SJCRH30 (cell line): ENCODE results near the gene NPY5R. TPM values are rescaled to one million over a fixed set of nuclear protein-coding genes. Genes with fewer than 3 reads are reported as not detected.

Source experiments
- DNase-seq, 2 experiments: peaks; one replicate each; pipeline ENCODE4 v3.0.0-alpha.2; 2015 to 2020
- H3K27ac ChIP-seq: fragments of 250-450 bp; sonication (Bioruptor Pico); 2 replicates; pipeline ENCODE4 v1.5.1; 2020; ENCODE audit warnings: mild to moderate bottlenecking, moderate library complexity
- H3K27me3 ChIP-seq: fragments of 250-450 bp; sonication (Bioruptor Pico); 2 replicates; pipeline ENCODE4 v1.5.1; 2020; ENCODE audit warnings: mild to moderate bottlenecking, moderate library complexity
- H3K36me3 ChIP-seq: fragments of 250-450 bp; sonication (Bioruptor Pico); 2 replicates; pipeline ENCODE4 v1.5.1; 2020; ENCODE audit warnings: mild to moderate bottlenecking, moderate library complexity
- H3K4me1 ChIP-seq: fragments of 250-450 bp; sonication (Bioruptor Pico); 2 replicates; pipeline ENCODE4 v1.5.1; 2020; ENCODE audit warnings: mild to moderate bottlenecking, moderate library complexity
- H3K4me3 ChIP-seq: fragments of 250-450 bp; sonication (Bioruptor Pico); 2 replicates; pipeline ENCODE4 v1.5.1; 2020; ENCODE audit warnings: mild to moderate bottlenecking, moderate library complexity
- H3K9me3 ChIP-seq: fragments of 250-450 bp; sonication (Bioruptor Pico); replicated peaks from 2 replicates; pipeline ENCODE4 v1.5.1; 2020; ENCODE audit warnings: mild to moderate bottlenecking, moderate library complexity
- total RNA-seq: library from RNA; depleted of rRNA; stranded (reverse); fragments of >200 nt; shearing (Covaris generic); gene quantifications from 2 replicates; pipeline ENCODE4 v1.2.3, GENCODE V29; 2014

Gene NPY5R
- total RNA-seq, 1 experiment from 2014 or later = not detected

GRCh38 chr4:163367651-163368050 lies 24.0 kb downstream of the NPY5R start:
- no peak for DNase-seq
- Histone ChIP-seq H3K4me1 (no peaks in the 10 kb centered on the region), H3K36me3 (no peaks in the 10 kb centered on the region), H3K9me3 (no peaks in the 10 kb centered on the region), H3K4me3 (no peak overlapping the region), H3K27me3 (no peaks in the 10 kb centered on the region), H3K27ac (no peak overlapping the region)

GRCh38 chr4:163372029-163372428 lies 28.3 kb downstream of the NPY5R start:
- H3K27me3 ChIP-seq = no peaks in the 10 kb centered on the region
- no peak overlapping the region for H3K4me3 ChIP-seq
- H3K4me1 ChIP-seq = no peaks in the 10 kb centered on the region
- no peak for DNase-seq
- no peak overlapping the region for H3K27ac ChIP-seq
- no peaks in the 10 kb centered on the region for H3K36me3 ChIP-seq
- no peaks in the 10 kb centered on the region for H3K9me3 ChIP-seq

- no peak overlapping the region for H3K4me3 ChIP-seq
Observed at GRCh38 chr4:163378661-163379060, 35.0 kb downstream of the NPY5R start.

GRCh38 chr4:163380703-163381102 lies 37.0 kb downstream of the NPY5R start:
- no peak overlapping the region for H3K4me3 ChIP-seq
- H3K4me1 ChIP-seq = no peaks in the 10 kb centered on the region
- H3K27ac ChIP-seq = no peak overlapping the region
- H3K9me3 ChIP-seq = no peaks in the 10 kb centered on the region
- no peaks in the 10 kb centered on the region for H3K27me3 ChIP-seq
- H3K36me3 ChIP-seq = no peaks in the 10 kb centered on the region
- DNase-seq = no peak

More at GRCh38 chr4:163378661-163379060, 35.0 kb downstream of the NPY5R start:
- no peaks in the 10 kb centered on the region for H3K9me3 ChIP-seq
- no peaks in the 10 kb centered on the region for H3K36me3 ChIP-seq
- H3K27ac ChIP-seq = no peak overlapping the region
- no peak for DNase-seq
- H3K27me3 ChIP-seq = no peaks in the 10 kb centered on the region
- no peaks in the 10 kb centered on the region for H3K4me1 ChIP-seq

GRCh38 chr4:163382178-163382869 lies 38.6 kb downstream of the NPY5R start:
- Histone ChIP-seq H3K4me3 (no peak overlapping the region), H3K27me3 (no peaks in the 10 kb centered on the region), H3K27ac (no peak overlapping the region), H3K36me3 (no peaks in the 10 kb centered on the region), H3K9me3 (no peaks in the 10 kb centered on the region), H3K4me1 (no peaks in the 10 kb centered on the region)
- DNase-seq = no peak

GRCh38 chr4:163384434-163384833 lies 40.7 kb downstream of the NPY5R start:
- H3K27me3 ChIP-seq = no peaks in the 10 kb centered on the region
- no peak overlapping the region for H3K27ac ChIP-seq
- DNase-seq = no peak
- no peaks in the 10 kb centered on the region for H3K9me3 ChIP-seq
- H3K4me3 ChIP-seq = no peak overlapping the region
- H3K36me3 ChIP-seq = no peaks in the 10 kb centered on the region
- no peaks in the 10 kb centered on the region for H3K4me1 ChIP-seq

- H3K27me3 ChIP-seq = no peaks in the 10 kb centered on the region
- no peaks in the 10 kb centered on the region for H3K36me3 ChIP-seq
- DNase-seq = no peak
- H3K9me3 ChIP-seq = no peaks in the 10 kb centered on the region
- no peak overlapping the region for H3K4me3 ChIP-seq
- no peaks in the 10 kb centered on the region for H3K4me1 ChIP-seq
- H3K27ac ChIP-seq = no peak overlapping the region
Observed at GRCh38 chr4:163384926-163385325, 41.2 kb downstream of the NPY5R start.

- Histone ChIP-seq H3K9me3 (no peaks in the 10 kb centered on the region), H3K27me3 (no peaks in the 10 kb centered on the region), H3K4me1 (no peaks in the 10 kb centered on the region), H3K27ac (no peak overlapping the region), H3K36me3 (no peaks in the 10 kb centered on the region), H3K4me3 (no peak overlapping the region)
- no peak for DNase-seq
Observed at GRCh38 chr4:163385466-163385865, 41.8 kb downstream of the NPY5R start.

- no peaks in the 10 kb centered on the region for H3K4me1 ChIP-seq
- no peak for DNase-seq
- no peak overlapping the region for H3K27ac ChIP-seq
Observed at GRCh38 chr4:163391756-163392155, 48.1 kb downstream of the NPY5R start.

GRCh38 chr4:163392328-163392727 lies 48.6 kb downstream of the NPY5R start:
- H3K27ac ChIP-seq = no peak overlapping the region
- DNase-seq = no peak
- no peaks in the 10 kb centered on the region for H3K36me3 ChIP-seq
- no peaks in the 10 kb centered on the region for H3K4me1 ChIP-seq
- H3K9me3 ChIP-seq = no peaks in the 10 kb centered on the region
- no peaks in the 10 kb centered on the region for H3K27me3 ChIP-seq
- no peak overlapping the region for H3K4me3 ChIP-seq

More at GRCh38 chr4:163391756-163392155, 48.1 kb downstream of the NPY5R start:
- Histone ChIP-seq H3K36me3 (no peaks in the 10 kb centered on the region), H3K4me3 (no peak overlapping the region), H3K27me3 (no peaks in the 10 kb centered on the region), H3K9me3 (no peaks in the 10 kb centered on the region)

- H3K27me3 ChIP-seq = no peaks in the 10 kb centered on the region
- no peak overlapping the region for H3K4me3 ChIP-seq
- no peak overlapping the region for H3K27ac ChIP-seq
- no peaks in the 10 kb centered on the region for H3K36me3 ChIP-seq
- no peaks in the 10 kb centered on the region for H3K4me1 ChIP-seq
- H3K9me3 ChIP-seq = no peaks in the 10 kb centered on the region
- DNase-seq = no peak
Observed at GRCh38 chr4:163393471-163393870, 49.8 kb downstream of the NPY5R start.

- no peaks in the 10 kb centered on the region for H3K27me3 ChIP-seq
- no peaks in the 10 kb centered on the region for H3K4me1 ChIP-seq
- no peaks in the 10 kb centered on the region for H3K36me3 ChIP-seq
- no peak overlapping the region for H3K27ac ChIP-seq
- DNase-seq = peak; percentile 1 to 4
- H3K9me3 ChIP-seq = no peaks in the 10 kb centered on the region
- no peak overlapping the region for H3K4me3 ChIP-seq
Observed at GRCh38 chr4:163395055-163395454, 51.4 kb downstream of the NPY5R start.

GRCh38 chr4:163395758-163396157 lies 52.1 kb downstream of the NPY5R start:
- no peak overlapping the region for H3K27ac ChIP-seq
- H3K4me3 ChIP-seq = 0 out of 2 replicates have a peak overlapping the region, but pooled peaks have one; percentile 5
- no peaks in the 10 kb centered on the region for H3K36me3 ChIP-seq
- H3K27me3 ChIP-seq = no peaks in the 10 kb centered on the region
- DNase-seq = no peak
- H3K4me1 ChIP-seq = no peaks in the 10 kb centered on the region
- H3K9me3 ChIP-seq = no peaks in the 10 kb centered on the region

GRCh38 chr4:163398238-163398637 lies 54.5 kb downstream of the NPY5R start:
- no peak for DNase-seq
- no peaks in the 10 kb centered on the region for H3K36me3 ChIP-seq
- H3K9me3 ChIP-seq = no peaks in the 10 kb centered on the region
- no peak overlapping the region for H3K27ac ChIP-seq
- H3K4me3 ChIP-seq = no peak overlapping the region
- no peaks in the 10 kb centered on the region for H3K27me3 ChIP-seq
- H3K4me1 ChIP-seq = no peaks in the 10 kb centered on the region

GRCh38 chr4:163400911-163401310 lies 57.2 kb downstream of the NPY5R start:
- Histone ChIP-seq H3K36me3 (no peaks in the 10 kb centered on the region), H3K4me1 (no peaks in the 10 kb centered on the region), H3K27ac (no peak overlapping the region), H3K9me3 (no peaks in the 10 kb centered on the region), H3K27me3 (no peaks in the 10 kb centered on the region), H3K4me3 (no peak overlapping the region)
- DNase-seq = no peak
